Measurements from ENCODE around the gene QKI. TPM values are rescaled to one million over a fixed set of nuclear protein-coding genes. Genes with fewer than 3 reads are reported as not detected.

QKI gene
- total and polyA plus RNA-seq, 10 of the 15 experiments (the other 5 are each of a cell fraction or from before 2014, with no cell fraction given): 4.7 to 72.5 (median 38.9) TPM

DNA sequence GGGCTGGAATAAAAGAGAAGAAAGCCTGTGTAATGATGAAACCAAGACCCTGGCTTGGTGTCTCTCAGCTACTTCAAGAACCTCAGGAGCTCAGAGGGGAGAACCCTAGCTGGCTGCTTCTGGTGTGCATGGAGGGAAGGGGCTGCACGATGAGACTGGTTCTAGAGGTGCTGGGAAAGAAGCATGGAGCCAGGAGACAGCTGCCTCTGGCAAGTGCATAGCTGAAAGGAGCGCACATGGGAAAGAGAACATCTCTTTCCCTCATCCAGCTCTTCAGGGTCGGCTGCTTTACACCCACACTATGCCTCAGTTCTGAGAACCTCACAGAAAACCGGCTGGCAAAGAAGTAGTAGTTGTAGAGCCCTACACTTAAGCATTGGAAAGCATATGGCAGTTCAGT, 139.5 kb downstream of the QKI start:
- peaks cover 1% of the 10 kb centered on the region for H3K79me2 ChIP-seq (ENCODE audit: control insufficient read depth, insufficient read depth, low read length)
- H3K4me3 ChIP-seq: no peak overlapping the region
- no peak for TF ChIP-seq BHLHE40 (IDR thresholded peaks at IDR 0.05; ENCODE audit: borderline replicate concordance in 1 of 2, low read depth in 2 of 2, low read length in 1 of 2)
- no peak for TF ChIP-seq SPI1 (IDR thresholded peaks at IDR 0.05; ENCODE audit: borderline replicate concordance, insufficient read depth, low read depth, low read length)
- TF ChIP-seq SMC3 (IDR thresholded peaks at IDR 0.05; ENCODE audit: borderline replicate concordance, low read length): no peak
- TF ChIP-seq SP1 (IDR thresholded peaks at IDR 0.05; ENCODE audit: low read depth, low read length): no peak
- TF ChIP-seq GABPA (IDR thresholded peaks at IDR 0.05; ENCODE audit: low read depth): no peak
- TF ChIP-seq ZBTB40 (IDR thresholded peaks at IDR 0.05; ENCODE audit: borderline replicate concordance): no peak
- no peak for TF ChIP-seq ESRRA (IDR thresholded peaks at IDR 0.05; ENCODE audit: low read length)
- no peak for TF ChIP-seq SUPT20H (IDR thresholded peaks at IDR 0.05; ENCODE audit: borderline replicate concordance, control insufficient read depth, low read depth, low read length)
- no peak for TF ChIP-seq EP300 (IDR thresholded peaks at IDR 0.05; ENCODE audit: borderline replicate concordance in 1 of 2, control insufficient read depth in 1 of 2, low read depth in 2 of 2, low read length in 2 of 2)
- no peak for TF ChIP-seq SIX5 (IDR thresholded peaks at IDR 0.05; ENCODE audit: low read depth, low read length, severe bottlenecking)
- TF ChIP-seq, protein P1, sequence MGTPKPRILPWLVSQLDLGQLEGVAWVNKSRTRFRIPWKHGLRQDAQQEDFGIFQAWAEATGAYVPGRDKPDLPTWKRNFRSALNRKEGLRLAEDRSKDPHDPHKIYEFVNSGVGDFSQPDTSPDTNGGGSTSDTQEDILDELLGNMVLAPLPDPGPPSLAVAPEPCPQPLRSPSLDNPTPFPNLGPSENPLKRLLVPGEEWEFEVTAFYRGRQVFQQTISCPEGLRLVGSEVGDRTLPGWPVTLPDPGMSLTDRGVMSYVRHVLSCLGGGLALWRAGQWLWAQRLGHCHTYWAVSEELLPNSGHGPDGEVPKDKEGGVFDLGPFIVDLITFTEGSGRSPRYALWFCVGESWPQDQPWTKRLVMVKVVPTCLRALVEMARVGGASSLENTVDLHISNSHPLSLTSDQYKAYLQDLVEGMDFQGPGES (IDR thresholded peaks at IDR 0.05): no peak
- H4K20me1 ChIP-seq (ENCODE audit: control insufficient read depth, insufficient read depth): no peaks in the 10 kb centered on the region
- SMC1A ChIA-PET (ENCODE audit: uncharacterized antibody, unreplicated experiment): interaction anchor here (0.5 to 5.3 kb wide), 12 partner anchors 9 to 383 kb away, joined by 3 to 39 read pairs (median 4); no protein-coding TSS in a partner anchor
- CTCF ChIA-PET: interaction anchor here (0.5 to 3.9 kb wide), 10 partner anchors 9 to 148 kb away, joined by 3 to 56 read pairs (median 4); no protein-coding TSS in a partner anchor
- H3K27ac ChIP-seq (ENCODE audit: control insufficient read depth, insufficient read depth): no peak overlapping the region
- H3K36me3 ChIP-seq (ENCODE audit: control insufficient read depth in 2 of 2, insufficient read depth in 2 of 2, low read length in 1 of 2): peaks cover 0 to 12% of the 10 kb centered on the region in 2 experiments; a peak in 3 of 4 replicates
- DNase-seq (ENCODE audit: low read depth, low spot score): no peak
- no peak overlapping the region for H3K9ac ChIP-seq (ENCODE audit: control insufficient read depth, insufficient read depth, low read length)
- intact Hi-C loops (cut with micrococcal nuclease; ENCODE audit: unreplicated experiment) (loop anchor here (5.0 to 10.0 kb wide), 2 partner anchors 137 to 379 kb away; no protein-coding TSS in a partner anchor), in situ Hi-C loops (cut with MboI) (no loop called here)
- ATAC-seq: no peak
- POLR2A ChIA-PET: interaction anchor here (0.9 to 1.7 kb wide), 2 partner anchors 131 to 135 kb away, joined by 3 to 4 read pairs; no protein-coding TSS in a partner anchor
- no TSS peak for BruUV-seq (replicated peaks)
- 78% methylated on average over 4 of the region's 4 CpGs for WGBS (ENCODE audit: insufficient coverage, insufficient replicate concordance, low lambda C conversion rate, missing lambda C conversion rate)
- no peak overlapping the region for H2AFZ ChIP-seq (ENCODE audit: control insufficient read depth, low read depth, low read length)
- no peaks in the 10 kb centered on the region for H3K27me3 ChIP-seq (replicated peaks in 1 of 2; ENCODE audit: control insufficient read depth in 2 of 2, insufficient read depth in 2 of 2, low read length in 1 of 2)
- no peak for FAIRE-seq
- no peak overlapping the region for H3K4me2 ChIP-seq (ENCODE audit: control insufficient read depth, insufficient read depth)
- RAD21 ChIA-PET (ENCODE audit: unreplicated experiment): interaction anchor here (0.9 to 4.0 kb wide), 3 partner anchors 9 to 136 kb away, joined by 3 to 26 read pairs (median 13); no protein-coding TSS in a partner anchor
- H3K9me3 ChIP-seq (replicated peaks; ENCODE audit: control insufficient read depth, insufficient read depth, low read length): no peaks in the 10 kb centered on the region; the same call in 1 of the 3 replicates
- H3K4me1 ChIP-seq (ENCODE audit: control insufficient read depth, insufficient read depth, low read length): no peaks in the 10 kb centered on the region; the same call in 1 of the 2 replicates
